C4-2B (cell line): Measurements from ENCODE around the gene SSBP4.

Source experiments
- ZFX ChIP-seq: fragments of 450-650 bp; IDR thresholded peaks from 2 replicates; pipeline ENCODE4 v1.6.1; 2017
- TF ChIP-seq, protein P1 (sequence below): fragments of 450-650 bp; conservative IDR thresholded peaks from 2 replicates; pipeline ENCODE4 v1.5.1; 2017; ENCODE audit warnings: mild to moderate bottlenecking

DNA sequence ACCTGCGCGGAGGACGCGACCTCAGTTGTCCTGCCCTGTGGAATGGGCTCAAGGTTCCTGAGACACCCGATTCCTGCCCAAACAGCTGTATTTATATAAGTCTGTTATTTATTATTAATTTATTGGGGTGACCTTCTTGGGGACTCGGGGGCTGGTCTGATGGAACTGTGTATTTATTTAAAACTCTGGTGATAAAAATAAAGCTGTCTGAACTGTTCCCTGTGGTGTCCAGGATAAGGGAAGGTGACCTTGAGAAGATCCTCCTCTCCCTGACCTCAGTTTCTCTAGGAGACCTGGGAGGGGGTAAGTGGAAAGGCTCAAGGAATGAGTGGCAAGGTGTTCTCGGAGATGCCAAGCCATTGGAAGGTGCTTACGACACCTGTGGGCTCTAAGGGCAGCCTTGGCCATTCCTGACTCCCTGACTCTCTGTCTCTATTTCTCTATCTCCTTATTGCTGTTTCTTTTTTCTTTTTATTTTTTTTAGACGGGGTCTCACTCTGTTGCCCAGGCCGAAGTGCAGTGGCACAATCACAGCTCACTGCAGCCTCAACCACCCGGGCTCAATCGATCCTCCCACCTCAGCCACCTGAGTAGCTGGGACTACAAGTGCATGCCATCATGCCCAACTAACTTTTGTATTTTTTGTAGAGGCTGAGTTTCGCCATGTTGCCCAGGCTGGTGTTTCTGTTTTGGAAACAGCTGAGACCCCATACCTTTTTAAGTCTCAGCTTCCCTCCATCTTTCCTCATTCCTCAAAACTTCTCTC, 30.1 kb upstream of the SSBP4 start:
- TF ChIP-seq, protein P1, sequence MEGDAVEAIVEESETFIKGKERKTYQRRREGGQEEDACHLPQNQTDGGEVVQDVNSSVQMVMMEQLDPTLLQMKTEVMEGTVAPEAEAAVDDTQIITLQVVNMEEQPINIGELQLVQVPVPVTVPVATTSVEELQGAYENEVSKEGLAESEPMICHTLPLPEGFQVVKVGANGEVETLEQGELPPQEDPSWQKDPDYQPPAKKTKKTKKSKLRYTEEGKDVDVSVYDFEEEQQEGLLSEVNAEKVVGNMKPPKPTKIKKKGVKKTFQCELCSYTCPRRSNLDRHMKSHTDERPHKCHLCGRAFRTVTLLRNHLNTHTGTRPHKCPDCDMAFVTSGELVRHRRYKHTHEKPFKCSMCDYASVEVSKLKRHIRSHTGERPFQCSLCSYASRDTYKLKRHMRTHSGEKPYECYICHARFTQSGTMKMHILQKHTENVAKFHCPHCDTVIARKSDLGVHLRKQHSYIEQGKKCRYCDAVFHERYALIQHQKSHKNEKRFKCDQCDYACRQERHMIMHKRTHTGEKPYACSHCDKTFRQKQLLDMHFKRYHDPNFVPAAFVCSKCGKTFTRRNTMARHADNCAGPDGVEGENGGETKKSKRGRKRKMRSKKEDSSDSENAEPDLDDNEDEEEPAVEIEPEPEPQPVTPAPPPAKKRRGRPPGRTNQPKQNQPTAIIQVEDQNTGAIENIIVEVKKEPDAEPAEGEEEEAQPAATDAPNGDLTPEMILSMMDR, result no peak
- TF ChIP-seq ZFX, result no peak
